Cardiac muscle cell (in vitro differentiated cells and primary cell): ENCODE data around the gene ACSM6. TPM values are rescaled to one million over a fixed set of nuclear protein-coding genes. Genes with fewer than 3 reads are reported as not detected.

Experiments
- DNase-seq, 2 donors: peaks; one replicate each; pipeline versions ENCODE4 v3.0.0 to v3.0.0-alpha.2; 2010 to 2017; ENCODE audit warnings: low read depth in 1 of 2, low spot score in 1 of 2
- H3K27ac ChIP-seq: fragments of 200-600 bp; sonication (generic); 2 replicates; pipeline ENCODE4 v1.5.1; 2016
- H3K27me3 ChIP-seq: fragments of 200-600 bp; sonication (generic); 2 replicates; pipeline ENCODE4 v1.6.0; 2016; ENCODE audit warnings: control low read depth
- H3K36me3 ChIP-seq: fragments of 200-600 bp; sonication (generic); 2 replicates; pipeline ENCODE4 v1.5.1; 2016; ENCODE audit warnings: control low read depth
- H3K4me1 ChIP-seq: fragments of 200-600 bp; sonication (generic); 2 replicates; pipeline ENCODE4 v1.8.1; 2017; ENCODE audit warnings: low read depth, mild to moderate bottlenecking, mixed run types
- H3K4me3 ChIP-seq: fragments of 200-600 bp; sonication (generic); 2 replicates; pipeline ENCODE4 v1.5.1; 2016; ENCODE audit warnings: mild to moderate bottlenecking
- H3K9me3 ChIP-seq: fragments of 200-600 bp; sonication (generic); 2 replicates; pipeline ENCODE4 v1.5.1; 2017; ENCODE audit warnings: low read depth, mild to moderate bottlenecking, control low read depth
- polyA plus RNA-seq: library from polyadenylated mRNA; unstranded; fragments of >200 nt; fragmentation: Nextera tagmentation; extraction: Ambion mirVana; gene quantifications from 2 replicates; pipeline ENCODE4 v1.2.1, GENCODE V29; 2016
- total RNA-seq: library from RNA; depleted of rRNA; stranded (reverse); fragments of >200 nt; gene quantifications from 2 replicates; pipeline ENCODE4 v1.2.3, GENCODE V29; 2016
- TF ChIP-seq, protein P1 (sequence below): IDR thresholded peaks from 2 replicates; pipeline ENCODE4 v1.5.1; 2012; ENCODE audit warnings: low read depth, mild to moderate bottlenecking, low read length

The ACSM6 gene
- total and polyA plus RNA-seq, 2 experiments from 2014 or later, result 0.16 TPM; not detected in 1

DNA sequence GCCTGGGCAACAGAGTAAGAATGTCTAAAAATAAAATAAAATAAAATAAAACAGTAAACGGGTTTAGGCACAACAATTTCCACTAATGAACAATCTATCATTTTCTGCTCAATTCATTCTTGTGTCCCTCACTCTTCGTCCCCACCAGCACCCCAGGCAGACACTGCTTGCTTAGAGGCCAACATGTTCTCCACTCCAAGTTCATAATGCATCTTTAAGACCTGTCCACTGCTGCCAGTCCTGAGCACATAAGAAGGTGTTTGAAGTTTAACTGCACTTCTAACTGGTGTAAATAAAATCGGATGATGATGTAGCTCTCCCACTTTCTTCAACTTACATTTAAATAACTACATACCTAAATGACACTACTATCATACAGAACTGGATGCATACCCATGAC is 83.6 kb downstream of the ACSM6 start:
- TF ChIP-seq, protein P1, sequence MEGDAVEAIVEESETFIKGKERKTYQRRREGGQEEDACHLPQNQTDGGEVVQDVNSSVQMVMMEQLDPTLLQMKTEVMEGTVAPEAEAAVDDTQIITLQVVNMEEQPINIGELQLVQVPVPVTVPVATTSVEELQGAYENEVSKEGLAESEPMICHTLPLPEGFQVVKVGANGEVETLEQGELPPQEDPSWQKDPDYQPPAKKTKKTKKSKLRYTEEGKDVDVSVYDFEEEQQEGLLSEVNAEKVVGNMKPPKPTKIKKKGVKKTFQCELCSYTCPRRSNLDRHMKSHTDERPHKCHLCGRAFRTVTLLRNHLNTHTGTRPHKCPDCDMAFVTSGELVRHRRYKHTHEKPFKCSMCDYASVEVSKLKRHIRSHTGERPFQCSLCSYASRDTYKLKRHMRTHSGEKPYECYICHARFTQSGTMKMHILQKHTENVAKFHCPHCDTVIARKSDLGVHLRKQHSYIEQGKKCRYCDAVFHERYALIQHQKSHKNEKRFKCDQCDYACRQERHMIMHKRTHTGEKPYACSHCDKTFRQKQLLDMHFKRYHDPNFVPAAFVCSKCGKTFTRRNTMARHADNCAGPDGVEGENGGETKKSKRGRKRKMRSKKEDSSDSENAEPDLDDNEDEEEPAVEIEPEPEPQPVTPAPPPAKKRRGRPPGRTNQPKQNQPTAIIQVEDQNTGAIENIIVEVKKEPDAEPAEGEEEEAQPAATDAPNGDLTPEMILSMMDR, result no peak
- H3K27ac ChIP-seq, result no peak overlapping the region
- H3K27me3 ChIP-seq, result no peaks in the 10 kb centered on the region
- H3K4me3 ChIP-seq, result no peak overlapping the region
- H3K9me3 ChIP-seq, result no peaks in the 10 kb centered on the region
- no peaks in the 10 kb centered on the region for H3K36me3 ChIP-seq
- peaks cover 11% of the 10 kb centered on the region for H3K4me1 ChIP-seq
- DNase-seq, result no peak

Other genes starting within 250 kb of the ACSM6 start
- gene CYP2C8, start 124.7 kb upstream of the ACSM6 start, total RNA-seq, result 1.5 and 2.8 TPM in 2 replicates
- 0.99 and 1.3 TPM in 2 replicates for gene CYP2C8, start 124.7 kb upstream of the ACSM6 start, polyA plus RNA-seq
- 75.7 and 96.3 TPM in 2 replicates for gene PDLIM1, start 96.8 kb downstream of the ACSM6 start, total RNA-seq
- 286 and 335 TPM in 2 replicates for gene PDLIM1, start 96.8 kb downstream of the ACSM6 start, polyA plus RNA-seq